Osteoblast (primary cell): ENCODE measurements around the gene FBXO44. TPM values are rescaled to one million over a fixed set of nuclear protein-coding genes. Genes with fewer than 3 reads are reported as not detected.
"Not testable (repeated sequence)": the region's sequence is repeated elsewhere in the genome, so short reads cannot be mapped to it uniquely, and the experiment has no call there.

Experiments
- DNase-seq: peaks from one replicate; pipeline ENCODE4 v3.0.0; 2011; ENCODE audit warnings: low spot score, mixed read lengths; ENCODE audit not compliant: insufficient read length; ENCODE audit errors: missing footprints
- H2AFZ ChIP-seq: 2 replicates; pipeline ENCODE4 v1.6.0; 2011; ENCODE audit warnings: mild to moderate bottlenecking, low read length
- H3K27ac ChIP-seq: 2 replicates; pipeline ENCODE4 v1.5.1; 2011; ENCODE audit warnings: mild to moderate bottlenecking, low read depth, low read length, moderate library complexity
- H3K27me3 ChIP-seq: 2 replicates; pipeline ENCODE4 v1.6.0; 2012; ENCODE audit warnings: mild to moderate bottlenecking, control low read depth, inconsistent platforms, low read length, moderate library complexity; ENCODE audit not compliant: insufficient read depth
- H3K36me3 ChIP-seq: 2 replicates; pipeline ENCODE4 v1.5.1; 2011; ENCODE audit warnings: mild to moderate bottlenecking, low read length, control low read depth, moderate library complexity; ENCODE audit not compliant: insufficient read depth
- H3K4me1 ChIP-seq: 2 replicates; pipeline ENCODE4 v1.5.1; 2011; ENCODE audit warnings: mild to moderate bottlenecking, low read length, control low read depth, moderate library complexity; ENCODE audit not compliant: insufficient read depth
- H3K4me2 ChIP-seq: 2 replicates; pipeline ENCODE4 v1.6.0; 2011; ENCODE audit warnings: mild to moderate bottlenecking, low read length; ENCODE audit not compliant: insufficient read depth
- H3K4me3 ChIP-seq: fragments of 200-600 bp; sonication (generic); 3 replicates; pipeline ENCODE4 v1.5.1; 2012; ENCODE audit warnings: mild to moderate bottlenecking, low read length, inconsistent platforms; ENCODE audit not compliant: insufficient read depth
- H3K79me2 ChIP-seq: 2 replicates; pipeline ENCODE4 v1.6.0; 2012; ENCODE audit warnings: mild to moderate bottlenecking, low read length, control low read depth, inconsistent platforms; ENCODE audit not compliant: insufficient read depth
- H3K9me3 ChIP-seq: 2 replicates; pipeline ENCODE4 v1.5.1; 2011; ENCODE audit warnings: low read depth, low read length, control low read depth
- H4K20me1 ChIP-seq: 2 replicates; pipeline ENCODE4 v1.6.0; 2012; ENCODE audit warnings: mild to moderate bottlenecking, low read length, control low read depth; ENCODE audit not compliant: insufficient read depth
- CTCF ChIP-seq: IDR thresholded peaks from 2 replicates; pipeline ENCODE4 v1.5.1; 2011; ENCODE audit warnings: mild to moderate bottlenecking, low read depth, low read length, moderate library complexity; ENCODE audit errors: extremely low read depth
- total RNA-seq: library from RNA; depleted of rRNA; stranded (reverse); fragments of >200 nt; gene quantifications from 2 replicates; pipeline ENCODE4 v1.2.3, GENCODE V29; 2012

Gene FBXO44
- total RNA-seq, 1 donor = 16.3 TPM

GRCh38 chr1:11642418-11643017, 12.2 kb upstream of the FBXO44 start:
- H2AFZ ChIP-seq, H3K9me3 ChIP-seq, H3K4me3 ChIP-seq, H3K4me1 ChIP-seq, H4K20me1 ChIP-seq, H3K27ac ChIP-seq, H3K36me3 ChIP-seq, H3K4me2 ChIP-seq, H3K79me2 ChIP-seq: not testable (repeated sequence)
- TF ChIP-seq CTCF = peak; percentile 95
- DNase-seq = peak; percentile 93
- H3K27me3 ChIP-seq = peaks cover 17% of the 10 kb centered on the region

- no peaks in the 10 kb centered on the region for H3K4me1 ChIP-seq
- H3K27ac ChIP-seq = no peak overlapping the region
- DNase-seq = no peak
- H3K27me3 ChIP-seq = peaks cover 16% of the 10 kb centered on the region
- TF ChIP-seq CTCF = no peak
- H2AFZ ChIP-seq = no peak overlapping the region
- no peaks in the 10 kb centered on the region for H3K79me2 ChIP-seq
- H3K4me2 ChIP-seq = no peak overlapping the region
- H3K36me3 ChIP-seq = no peaks in the 10 kb centered on the region
- H4K20me1 ChIP-seq = no peaks in the 10 kb centered on the region
- H3K9me3 ChIP-seq = no peaks in the 10 kb centered on the region
- H3K4me3 ChIP-seq = no peak overlapping the region
Observed at GRCh38 chr1:11643782-11644181, 10.9 kb upstream of the FBXO44 start.

- TF ChIP-seq CTCF = no peak
- H3K9me3 ChIP-seq = no peaks in the 10 kb centered on the region
- no peak overlapping the region for H3K4me3 ChIP-seq
- H3K27ac ChIP-seq = no peak overlapping the region
- no peaks in the 10 kb centered on the region for H3K4me1 ChIP-seq
- no peak overlapping the region for H2AFZ ChIP-seq
- no peaks in the 10 kb centered on the region for H4K20me1 ChIP-seq
- peaks cover 19% of the 10 kb centered on the region for H3K27me3 ChIP-seq
- no peak overlapping the region for H3K4me2 ChIP-seq
- no peaks in the 10 kb centered on the region for H3K36me3 ChIP-seq
- H3K79me2 ChIP-seq = no peaks in the 10 kb centered on the region
- DNase-seq = no peak
Observed at GRCh38 chr1:11645270-11645669, 9.4 kb upstream of the FBXO44 start.

- H3K27ac ChIP-seq = no peak overlapping the region
- H3K4me2 ChIP-seq = no peak overlapping the region
- H3K27me3 ChIP-seq = peaks cover 17% of the 10 kb centered on the region
- H3K4me3 ChIP-seq = no peak overlapping the region
- H4K20me1 ChIP-seq = no peaks in the 10 kb centered on the region
- no peak overlapping the region for H2AFZ ChIP-seq
- TF ChIP-seq CTCF = peak; percentile 78
- H3K9me3 ChIP-seq = no peaks in the 10 kb centered on the region
- no peaks in the 10 kb centered on the region for H3K4me1 ChIP-seq
- H3K36me3 ChIP-seq = no peaks in the 10 kb centered on the region
- DNase-seq = peak; percentile 96
- H3K79me2 ChIP-seq = no peaks in the 10 kb centered on the region
Observed at GRCh38 chr1:11645670-11646265, 8.9 kb upstream of the FBXO44 start.
